HT-29 (cell line): ENCODE results near the gene VWA8. TPM values are rescaled to one million over a fixed set of nuclear protein-coding genes. Genes with fewer than 3 reads are reported as not detected.
A peak's percentile ranks its signal among the peaks of the same experiment; 100 is the strongest.

Experiments
- DNase-seq: peaks from one replicate; pipeline ENCODE4 v3.0.0-alpha.2; 2015; ENCODE audit warnings: low spot score
- total RNA-seq: library from RNA; depleted of rRNA; stranded (reverse); fragments of >200 nt; shearing (Covaris generic); gene quantifications from 2 replicates; pipeline ENCODE4 v1.2.3, GENCODE V29; 2014

VWA8 gene
- total RNA-seq, 1 experiment from 2014 or later = 17.2 TPM

DNA sequence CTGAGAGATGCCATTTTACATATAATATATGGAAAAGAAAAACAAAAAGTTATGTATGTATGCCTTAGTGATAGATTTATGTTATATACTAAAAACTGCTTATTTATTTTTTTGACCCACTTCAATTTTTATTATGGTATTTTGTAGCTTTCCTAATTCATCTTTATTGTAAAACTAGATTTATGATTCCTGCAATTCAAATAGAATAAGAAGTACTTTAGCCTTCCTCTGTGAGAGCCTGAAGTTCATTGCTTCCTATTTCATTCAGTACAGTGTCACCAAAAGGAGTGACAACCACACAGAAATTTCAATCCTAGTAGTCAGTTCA lies 345.4 kb downstream of the VWA8 start:
- peak; percentile 23 for DNase-seq

DNA sequence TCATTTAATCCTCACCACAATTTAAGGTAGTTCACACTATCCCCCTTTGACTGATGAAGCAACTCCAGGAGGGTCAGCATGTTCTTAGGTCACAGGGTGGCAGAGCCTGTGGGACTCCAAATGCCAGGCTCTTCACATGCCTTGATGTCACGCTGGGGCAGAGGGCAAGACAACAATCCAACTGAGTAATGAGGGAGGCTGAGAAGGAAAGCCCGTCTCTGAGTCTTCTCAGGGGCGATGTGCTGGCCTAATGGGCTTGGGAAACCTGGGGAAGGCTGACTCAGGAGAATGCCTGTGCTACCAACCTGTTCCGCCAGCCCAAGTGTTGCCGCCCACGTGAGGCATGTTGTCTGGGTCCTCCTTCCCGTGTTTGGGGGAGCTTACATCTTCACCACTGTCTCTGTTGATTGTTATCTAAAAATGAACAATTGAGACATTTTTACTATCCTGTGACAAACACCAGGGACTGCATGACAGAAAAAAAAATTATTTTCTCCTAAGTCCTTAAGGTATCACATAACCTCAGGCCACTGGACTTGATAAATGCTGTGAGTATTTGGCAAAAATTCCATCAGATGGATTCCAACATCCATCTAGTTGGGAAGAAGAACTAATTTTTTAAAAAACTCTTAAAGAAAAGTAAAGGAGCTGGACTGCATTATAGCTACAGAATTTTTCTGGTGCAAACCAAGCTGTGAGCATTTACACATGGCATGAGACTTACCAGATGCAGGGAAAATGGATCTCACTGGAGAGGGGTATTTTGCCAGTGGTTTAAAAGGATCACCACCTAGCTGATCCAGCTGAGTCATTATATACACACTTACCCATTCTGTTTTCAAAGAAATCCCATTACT lies 346.0 kb downstream of the VWA8 start:
- peak; percentile 81 for DNase-seq

DNA sequence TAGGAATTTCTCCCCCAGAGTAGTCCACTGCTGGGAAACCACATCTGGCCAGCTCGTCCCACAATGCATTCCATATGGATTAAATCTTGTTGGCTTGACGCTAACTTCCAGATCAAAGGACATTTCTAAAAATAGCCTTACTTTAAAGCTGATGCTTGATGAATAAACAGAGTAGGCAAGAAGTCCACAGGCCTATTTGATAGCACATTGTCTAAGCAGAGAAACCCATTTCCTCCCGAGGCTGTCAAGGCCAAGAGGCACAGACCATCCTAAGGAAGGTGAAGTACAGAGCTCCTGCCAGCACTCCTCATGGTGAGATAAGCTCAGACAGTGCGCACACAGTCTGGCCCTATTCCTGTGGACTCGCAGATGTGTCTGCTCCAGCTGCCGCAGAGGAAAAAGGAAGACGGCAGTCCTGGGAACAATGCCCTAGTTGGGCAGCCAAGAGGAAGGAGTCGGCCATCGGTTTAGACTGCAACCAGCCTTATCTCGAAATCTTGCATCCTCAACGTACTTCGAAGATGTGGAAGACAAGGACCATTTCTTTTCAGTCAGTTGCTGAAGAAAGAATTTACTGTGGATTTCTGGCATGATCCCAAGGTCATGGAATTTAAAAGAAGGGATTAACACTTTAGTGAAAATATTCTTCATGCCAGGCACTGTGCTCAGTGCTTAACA lies 346.8 kb downstream of the VWA8 start:
- peak; percentile 93 for DNase-seq

DNA sequence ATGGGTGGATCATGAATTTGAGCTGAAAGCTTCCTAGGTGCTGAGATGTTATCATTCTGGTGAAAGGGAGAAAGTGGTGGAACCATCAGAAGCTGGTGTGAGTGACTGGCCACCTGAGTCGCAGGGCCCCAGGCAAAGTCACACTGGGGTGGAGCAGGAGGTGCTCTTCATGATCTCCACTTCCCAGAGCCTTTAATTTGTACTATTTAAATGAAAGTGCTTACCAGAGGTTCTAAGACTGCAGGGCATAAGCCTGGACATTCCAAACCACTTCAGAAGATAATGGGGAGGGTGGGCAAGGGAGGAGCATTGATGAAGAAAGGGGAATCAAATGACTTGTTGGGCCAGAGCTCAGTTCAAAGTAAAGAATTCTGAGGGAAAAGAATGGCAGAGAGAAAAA lies 347.4 kb downstream of the VWA8 start:
- DNase-seq = no peak

- DNase-seq = no peak
Observed at GRCh38 chr13:41611385-41611784, 349.5 kb downstream of the VWA8 start.

DNA sequence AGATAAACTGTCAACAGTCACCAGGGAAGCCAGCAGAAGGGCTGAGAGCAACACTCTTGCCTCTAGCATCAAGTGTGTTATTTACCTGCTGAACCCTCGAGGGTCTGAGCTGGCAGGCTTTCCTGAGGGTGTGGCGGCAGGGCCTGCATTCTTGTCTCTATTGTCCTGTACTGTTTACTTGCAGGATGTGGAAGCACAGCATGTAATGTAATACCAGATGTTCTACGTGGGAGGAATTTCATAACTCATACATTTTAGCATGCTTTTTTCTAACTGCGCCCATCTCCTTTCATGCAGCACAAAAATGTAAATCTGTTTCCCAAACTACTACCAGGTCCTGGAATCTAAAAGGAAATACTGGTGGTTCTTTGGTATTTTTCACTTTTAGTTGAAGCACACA lies 350.5 kb downstream of the VWA8 start:
- DNase-seq = peak; percentile 41

DNA sequence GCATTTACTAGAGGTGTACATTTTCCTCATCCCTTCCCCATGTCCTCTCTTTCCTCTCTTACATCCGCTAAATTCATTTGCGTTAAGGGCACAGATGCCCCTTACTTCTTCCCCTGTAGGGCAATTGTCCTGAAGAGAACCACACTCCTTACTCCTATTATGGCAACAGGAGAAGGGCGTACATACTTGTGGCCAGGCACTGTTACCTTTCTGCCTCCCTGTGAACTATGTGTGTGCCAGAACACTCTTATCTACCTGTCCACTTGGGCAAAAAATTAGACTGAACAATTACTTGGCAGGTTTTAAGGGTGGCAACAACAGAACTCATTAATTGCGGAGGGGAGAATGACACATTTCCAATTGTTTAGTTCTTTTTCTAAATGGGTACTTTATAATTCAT lies 351.1 kb downstream of the VWA8 start:
- no peak for DNase-seq

DNA sequence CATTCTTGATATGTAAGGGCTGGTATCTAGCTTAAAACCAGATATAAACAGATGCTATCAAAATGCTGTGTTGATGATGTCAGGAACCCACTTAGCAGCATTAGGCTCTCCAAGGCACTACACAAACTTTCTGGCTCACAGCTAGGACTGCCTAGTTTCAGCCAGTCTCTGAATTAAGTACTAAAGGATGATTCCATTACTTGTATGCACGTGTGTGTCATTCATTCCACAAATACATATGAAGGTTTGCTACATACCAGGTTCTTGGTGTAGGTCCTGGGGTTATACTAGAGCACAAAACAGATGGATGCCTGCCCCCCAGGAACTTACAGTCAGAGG lies 352.1 kb downstream of the VWA8 start:
- DNase-seq = no peak

DNA sequence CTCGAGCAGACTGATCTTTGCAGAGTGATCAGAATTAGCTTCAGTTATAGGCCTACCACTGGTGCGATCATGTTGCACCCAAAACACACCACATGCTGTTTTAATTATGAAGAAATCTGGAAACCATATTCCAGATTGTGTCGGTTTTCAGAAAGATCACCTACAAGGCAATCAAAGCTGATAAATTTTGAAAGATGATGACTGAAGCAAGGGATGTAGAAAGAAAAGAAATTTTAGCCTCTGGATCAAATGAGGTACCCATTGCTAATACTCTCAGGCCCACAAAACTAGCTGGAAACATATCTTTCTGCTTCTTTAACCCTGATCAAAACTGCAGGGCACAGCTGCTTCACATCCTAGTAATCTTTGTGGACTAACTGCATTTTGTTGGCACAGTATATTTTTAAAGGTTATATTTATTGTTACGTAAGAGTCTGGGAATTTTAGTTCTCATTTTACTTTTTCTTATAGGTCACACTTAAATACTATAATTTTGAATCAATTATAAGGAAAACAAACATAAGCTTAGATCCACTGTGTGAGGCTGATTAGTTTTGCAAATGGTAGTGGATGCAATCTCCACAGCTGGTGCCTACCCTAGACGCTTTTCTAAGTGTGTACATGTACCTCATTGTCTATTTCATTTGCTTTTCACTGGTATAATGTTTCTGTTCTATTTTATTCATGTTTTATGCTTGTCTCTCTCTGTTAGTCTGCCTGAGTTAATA lies 352.6 kb downstream of the VWA8 start:
- DNase-seq = no peak

- DNase-seq = peak; percentile 36
Observed at GRCh38 chr13:41606646-41607045, 354.3 kb downstream of the VWA8 start.

GRCh38 chr13:41605319-41606285 lies 355.3 kb downstream of the VWA8 start:
- no peak for DNase-seq

DNA sequence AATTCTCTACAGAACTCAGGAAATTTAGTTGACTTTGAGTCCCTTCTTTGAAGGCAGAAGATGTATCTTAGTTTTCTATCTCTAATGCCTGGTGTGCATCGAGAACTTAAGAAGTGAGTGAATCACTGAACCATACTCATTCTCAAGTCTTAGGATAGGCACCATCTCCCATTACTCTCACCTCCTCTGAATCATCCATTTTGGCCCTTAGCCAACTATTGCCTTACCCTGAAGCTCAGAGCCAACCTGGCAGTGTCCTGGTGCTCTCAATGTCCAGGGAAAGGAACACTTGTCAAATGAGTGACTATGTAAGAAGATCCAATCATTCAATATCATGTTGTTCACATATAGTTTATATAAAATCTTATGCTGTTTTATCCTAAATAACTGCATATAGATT lies 357.0 kb downstream of the VWA8 start:
- peak; percentile 84 for DNase-seq

- DNase-seq = no peak
Observed at GRCh38 chr13:41601718-41602445, 359.0 kb downstream of the VWA8 start.

DNA sequence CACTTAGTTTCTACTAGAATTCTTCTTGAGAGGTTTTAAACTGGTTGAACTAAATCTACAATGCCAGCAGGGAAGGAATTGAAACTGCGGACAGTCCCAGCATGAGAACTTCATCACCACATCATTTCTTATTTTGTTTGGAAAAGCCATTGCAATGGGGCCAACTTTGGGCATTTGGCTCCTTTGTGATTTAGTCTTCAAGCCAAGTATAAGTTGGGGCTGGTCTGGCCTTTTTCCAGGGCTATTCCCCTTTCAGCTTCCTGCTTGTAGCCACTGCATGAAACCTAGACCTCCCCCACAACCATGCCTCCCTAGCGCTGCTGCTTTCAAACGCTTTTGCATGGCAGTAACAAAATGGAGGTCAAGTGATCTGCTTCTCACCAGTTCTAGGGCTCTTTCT lies 361.3 kb downstream of the VWA8 start:
- no peak for DNase-seq

GRCh38 chr13:41597348-41598041 lies 363.4 kb downstream of the VWA8 start:
- no peak for DNase-seq

DNA sequence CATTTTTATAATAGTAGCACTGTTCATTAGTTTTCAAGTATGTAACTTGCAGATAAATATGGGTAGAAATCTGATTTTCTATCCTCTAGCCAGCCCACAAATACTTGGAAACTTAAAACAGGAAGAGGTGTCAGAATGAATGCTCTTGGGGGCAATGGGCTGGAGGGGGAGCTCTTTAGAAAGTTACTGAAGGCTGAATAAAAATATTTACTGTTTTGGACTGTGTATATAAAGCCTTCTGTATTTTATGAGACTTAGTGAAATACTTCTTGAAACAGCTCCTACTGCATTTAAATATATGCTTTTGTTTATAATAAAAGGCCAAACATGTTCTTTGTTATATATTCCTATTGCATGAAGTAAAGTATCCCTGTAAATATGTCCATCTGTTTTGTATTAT lies 364.7 kb downstream of the VWA8 start:
- DNase-seq = no peak

GRCh38 chr13:41595298-41595697 lies 365.6 kb downstream of the VWA8 start:
- no peak for DNase-seq

- DNase-seq = no peak
Observed at GRCh38 chr13:41590643-41591042, 370.3 kb downstream of the VWA8 start.

- no peak for DNase-seq
Observed at GRCh38 chr13:41590122-41590521, 370.8 kb downstream of the VWA8 start.

GRCh38 chr13:41589434-41589833 lies 371.5 kb downstream of the VWA8 start:
- DNase-seq = no peak
